ENCODE results near the gene ADAM33. TPM values are rescaled to one million over a fixed set of nuclear protein-coding genes. Genes with fewer than 3 reads are reported as not detected.

ADAM33 gene
- polyA plus RNA-seq, 1 donor from 2014 or later: not detected

GRCh38 chr20:3670511-3670910 is 11.3 kb downstream of the ADAM33 start:
- TF ChIP-seq POLR2AphosphoS5 (IDR thresholded peaks at IDR 0.05): no peak
- no peak for TF ChIP-seq RAD21 (conservative IDR thresholded peaks at IDR 0.05)
- no peak for TF ChIP-seq SMC3 (conservative IDR thresholded peaks at IDR 0.05; ENCODE audit: poor library complexity)
- TF ChIP-seq, protein P1, sequence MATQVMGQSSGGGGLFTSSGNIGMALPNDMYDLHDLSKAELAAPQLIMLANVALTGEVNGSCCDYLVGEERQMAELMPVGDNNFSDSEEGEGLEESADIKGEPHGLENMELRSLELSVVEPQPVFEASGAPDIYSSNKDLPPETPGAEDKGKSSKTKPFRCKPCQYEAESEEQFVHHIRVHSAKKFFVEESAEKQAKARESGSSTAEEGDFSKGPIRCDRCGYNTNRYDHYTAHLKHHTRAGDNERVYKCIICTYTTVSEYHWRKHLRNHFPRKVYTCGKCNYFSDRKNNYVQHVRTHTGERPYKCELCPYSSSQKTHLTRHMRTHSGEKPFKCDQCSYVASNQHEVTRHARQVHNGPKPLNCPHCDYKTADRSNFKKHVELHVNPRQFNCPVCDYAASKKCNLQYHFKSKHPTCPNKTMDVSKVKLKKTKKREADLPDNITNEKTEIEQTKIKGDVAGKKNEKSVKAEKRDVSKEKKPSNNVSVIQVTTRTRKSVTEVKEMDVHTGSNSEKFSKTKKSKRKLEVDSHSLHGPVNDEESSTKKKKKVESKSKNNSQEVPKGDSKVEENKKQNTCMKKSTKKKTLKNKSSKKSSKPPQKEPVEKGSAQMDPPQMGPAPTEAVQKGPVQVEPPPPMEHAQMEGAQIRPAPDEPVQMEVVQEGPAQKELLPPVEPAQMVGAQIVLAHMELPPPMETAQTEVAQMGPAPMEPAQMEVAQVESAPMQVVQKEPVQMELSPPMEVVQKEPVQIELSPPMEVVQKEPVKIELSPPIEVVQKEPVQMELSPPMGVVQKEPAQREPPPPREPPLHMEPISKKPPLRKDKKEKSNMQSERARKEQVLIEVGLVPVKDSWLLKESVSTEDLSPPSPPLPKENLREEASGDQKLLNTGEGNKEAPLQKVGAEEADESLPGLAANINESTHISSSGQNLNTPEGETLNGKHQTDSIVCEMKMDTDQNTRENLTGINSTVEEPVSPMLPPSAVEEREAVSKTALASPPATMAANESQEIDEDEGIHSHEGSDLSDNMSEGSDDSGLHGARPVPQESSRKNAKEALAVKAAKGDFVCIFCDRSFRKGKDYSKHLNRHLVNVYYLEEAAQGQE (IDR thresholded peaks at IDR 0.05; ENCODE audit: borderline replicate concordance): no peak
- no peak for TF ChIP-seq EZH2 (IDR thresholded peaks at IDR 0.05; ENCODE audit: borderline replicate concordance, insufficient read depth, low read length, poor library complexity, severe bottlenecking)
- TF ChIP-seq EP300 (conservative IDR thresholded peaks at IDR 0.05; ENCODE audit: poor library complexity, severe bottlenecking): no peak
- TF ChIP-seq TAF1 (IDR thresholded peaks at IDR 0.05; ENCODE audit: low read depth): no peak
- no peak for TF ChIP-seq CTCF (IDR thresholded peaks at IDR 0.05; ENCODE audit: poor library complexity, severe bottlenecking)
- no peak for TF ChIP-seq MXI1 (conservative IDR thresholded peaks at IDR 0.05; ENCODE audit: poor library complexity, severe bottlenecking)
- Histone ChIP-seq H3K9me3 (ENCODE audit: low read length) (no peaks in the 10 kb centered on the region), H2AFZ (ENCODE audit: low read depth, low read length) (no peak overlapping the region), H3K4me2 (ENCODE audit: low read length) (no peak overlapping the region), H3K27ac (ENCODE audit: low read length) (no peak overlapping the region), H3K9me2 (ENCODE audit: insufficient read depth, low read length) (no peaks in the 10 kb centered on the region), H3F3A (ENCODE audit: insufficient read depth, low read length, poor library complexity, severe bottlenecking) (no peaks in the 10 kb centered on the region), H4K20me1 (ENCODE audit: insufficient read depth) (no peaks in the 10 kb centered on the region), H3K79me2 (replicated peaks; ENCODE audit: insufficient read depth, low read length) (no peaks in the 10 kb centered on the region), H3K4me3 (ENCODE audit: low read length) (no peak overlapping the region), H3K9ac (ENCODE audit: low read length) (no peak overlapping the region), H3K36me3 (ENCODE audit: insufficient read depth, low read length) (no peaks in the 10 kb centered on the region), H3K27me3 (ENCODE audit: insufficient read depth, low read depth, low read length) (peaks cover 34% of the 10 kb centered on the region)

DNA sequence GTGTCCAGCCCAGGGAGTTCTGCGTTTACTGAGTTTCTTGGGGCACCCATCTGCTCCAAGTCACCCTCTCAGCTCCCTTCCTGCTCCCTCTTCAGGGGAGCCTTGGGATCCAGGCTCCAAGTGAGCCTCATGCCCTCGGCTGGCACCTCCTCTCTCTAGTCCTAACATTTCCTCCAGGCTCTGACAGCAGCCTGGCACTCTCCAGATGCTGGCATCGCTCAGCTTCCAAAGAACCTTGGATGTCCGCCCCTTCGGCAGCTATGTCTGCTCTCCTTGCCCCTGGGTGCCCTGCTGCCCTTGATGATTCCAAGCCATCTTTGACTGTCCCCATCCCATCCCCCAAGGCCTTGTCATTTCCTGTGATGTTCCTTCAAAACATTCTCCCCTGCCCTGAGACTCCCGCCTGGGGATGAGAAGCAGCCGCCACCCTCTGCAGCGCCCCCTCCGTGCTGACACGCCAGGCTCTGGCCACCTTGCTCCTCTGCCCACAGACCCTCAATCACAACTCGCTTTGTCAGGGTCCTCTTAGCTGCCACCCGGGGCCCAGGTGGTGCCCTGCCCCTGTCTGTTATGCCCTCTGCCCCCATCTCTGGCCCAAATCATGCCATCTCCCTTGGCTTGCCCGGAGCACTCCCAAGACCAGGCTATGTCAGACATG is 12.0 kb downstream of the ADAM33 start:
- H3K9ac ChIP-seq (ENCODE audit: low read length): no peak overlapping the region
- no peak for TF ChIP-seq EZH2 (IDR thresholded peaks at IDR 0.05; ENCODE audit: borderline replicate concordance, insufficient read depth, low read length, poor library complexity, severe bottlenecking)
- no peak for TF ChIP-seq CTCF (IDR thresholded peaks at IDR 0.05; ENCODE audit: poor library complexity, severe bottlenecking)
- no peak for TF ChIP-seq RAD21 (conservative IDR thresholded peaks at IDR 0.05)
- TF ChIP-seq SMC3 (conservative IDR thresholded peaks at IDR 0.05; ENCODE audit: poor library complexity): no peak
- no peak for TF ChIP-seq POLR2AphosphoS5 (IDR thresholded peaks at IDR 0.05)
- no peak for TF ChIP-seq MXI1 (conservative IDR thresholded peaks at IDR 0.05; ENCODE audit: poor library complexity, severe bottlenecking)
- TF ChIP-seq, protein P1 (IDR thresholded peaks at IDR 0.05; ENCODE audit: borderline replicate concordance): no peak
- no peak for TF ChIP-seq TAF1 (IDR thresholded peaks at IDR 0.05; ENCODE audit: low read depth)
- TF ChIP-seq EP300 (conservative IDR thresholded peaks at IDR 0.05; ENCODE audit: poor library complexity, severe bottlenecking): no peak
- H3F3A ChIP-seq (ENCODE audit: insufficient read depth, low read length, poor library complexity, severe bottlenecking): no peaks in the 10 kb centered on the region
- no peaks in the 10 kb centered on the region for H4K20me1 ChIP-seq (ENCODE audit: insufficient read depth)
- no peak overlapping the region for H2AFZ ChIP-seq (ENCODE audit: low read depth, low read length)
- H3K4me3 ChIP-seq (ENCODE audit: low read length): no peak overlapping the region
- H3K27me3 ChIP-seq (ENCODE audit: insufficient read depth, low read depth, low read length): peaks cover 28% of the 10 kb centered on the region
- H3K36me3 ChIP-seq (ENCODE audit: insufficient read depth, low read length): no peaks in the 10 kb centered on the region
- no peaks in the 10 kb centered on the region for H3K9me3 ChIP-seq (ENCODE audit: low read length)
- H3K9me2 ChIP-seq (ENCODE audit: insufficient read depth, low read length): no peaks in the 10 kb centered on the region
- H3K79me2 ChIP-seq (replicated peaks; ENCODE audit: insufficient read depth, low read length): no peaks in the 10 kb centered on the region
- H3K4me2 ChIP-seq (ENCODE audit: low read length): no peak overlapping the region
- no peak overlapping the region for H3K27ac ChIP-seq (ENCODE audit: low read length)
